CD4-positive, alpha-beta T cell (primary cell): Measurements from ENCODE around the gene PRSS50. TPM values are rescaled to one million over a fixed set of nuclear protein-coding genes. Genes with fewer than 3 reads are reported as not detected.
A peak's percentile ranks its signal among the peaks of the same experiment; 100 is the strongest.
"Not testable (repeated sequence)": the region's sequence is repeated elsewhere in the genome, so short reads cannot be mapped to it uniquely, and the experiment has no call there.

Source experiments
- ATAC-seq: fragments of 200-7000 bp; cut with Tn5 transposase; one replicate; pipeline ENCODE4 v1.10.0; 2022; ENCODE audit warnings: mild to moderate bottlenecking; ENCODE audit not compliant: poor library complexity
- CTCF ChIA-PET: fragments of 350-600 bp; sonication (Branson Sonifier 250); formaldehyde crosslinking; loops from one replicate; lab custom pipeline; 2021; ENCODE audit warnings: antibody characterized with exemption, inconsistent platforms; lab: Charles Lee
- POLR2A ChIA-PET: fragments of 350-600 bp; sonication (Branson Sonifier 250); formaldehyde crosslinking; loops from one replicate; lab custom pipeline; 2021; ENCODE audit warnings: antibody characterized with exemption, inconsistent platforms; lab: Charles Lee
- DNase-seq, 14 experiments: peaks; one replicate each; pipeline ENCODE4 v3.0.0-alpha.2; 2013 to 2020; ENCODE audit warnings: mixed read lengths in 2 of 14
- H3K27ac ChIP-seq, 2 donors: one replicate each; pipeline versions ENCODE4 v1.5.1 to v1.7.0; 2013; ENCODE audit warnings: low read length in 2 of 2, low read depth in 1 of 2, mild to moderate bottlenecking in 1 of 2
- H3K27me3 ChIP-seq, 2 experiments: 1 replicate in 1 of 2; 2 replicates in 1 of 2; pipeline versions ENCODE4 v1.6.1 to v1.7.0; 2013; ENCODE audit warnings: low read length in 2 of 2, control low read depth in 1 of 2, mild to moderate bottlenecking in 1 of 2, moderate library complexity in 1 of 2; ENCODE audit not compliant: insufficient read depth in 2 of 2, control insufficient read depth in 1 of 2
- H3K36me3 ChIP-seq: one replicate; pipeline ENCODE4 v1.6.1; 2013; ENCODE audit warnings: low read length, control low read depth; ENCODE audit not compliant: insufficient read depth
- H3K4me1 ChIP-seq: one replicate; pipeline ENCODE4 v1.6.1; 2013; ENCODE audit warnings: low read length, control low read depth; ENCODE audit not compliant: insufficient read depth
- H3K4me3 ChIP-seq: one replicate; pipeline ENCODE4 v1.5.1; 2013; ENCODE audit warnings: mild to moderate bottlenecking, low read length, moderate library complexity
- H3K9me3 ChIP-seq, 2 experiments: 1 replicate in 1 of 2; 2 replicates in 1 of 2; pipeline versions ENCODE4 v1.6.1 to v1.7.0; 2013; ENCODE audit warnings: low read length in 2 of 2, mild to moderate bottlenecking in 2 of 2, control low read depth in 1 of 2, moderate library complexity in 1 of 2; ENCODE audit not compliant: control insufficient read depth in 1 of 2, insufficient read depth in 1 of 2
- H3K27ac Mint-ChIP-seq: one replicate; pipeline ENCODE4 v1.8.0; 2020; ENCODE audit warnings: mixed read lengths
- H3K27me3 Mint-ChIP-seq: one replicate; pipeline ENCODE4 v1.8.0; 2021; ENCODE audit warnings: mixed read lengths
- H3K36me3 Mint-ChIP-seq: one replicate; pipeline ENCODE4 v1.8.0; 2021; ENCODE audit warnings: low read depth, mixed read lengths
- H3K4me1 Mint-ChIP-seq: one replicate; pipeline ENCODE4 v1.8.0; 2021; ENCODE audit warnings: low read depth, mixed read lengths
- H3K4me3 Mint-ChIP-seq: one replicate; pipeline ENCODE4 v1.8.0; 2020; ENCODE audit warnings: mild to moderate bottlenecking, mixed read lengths
- H3K9me3 Mint-ChIP-seq: one replicate; pipeline ENCODE4 v1.8.0; 2020; ENCODE audit warnings: mixed read lengths
- CTCF ChIP-seq: fragments of 200-600 bp; IDR thresholded peaks from one replicate; pipeline ENCODE4 v1.8.0; 2022; ENCODE audit warnings: antibody characterized with exemption, mild to moderate bottlenecking
- intact Hi-C, 2 experiments: fragments of 100-400 bp; cut with DNase I in 1 of 2; cut with micrococcal nuclease in 1 of 2; formaldehyde crosslinking; loops; one replicate each; pipeline versions ENCODE4 v1.15.1 to v1.9.0; 2023 to 2025; cut with DNase I, micrococcal nuclease
- total RNA-seq, 174 experiments: library from RNA in 2 of 174; stranded (reverse) in 2 of 174; gene quantifications; one replicate each; pipeline ENCODE4 v1.2.3 and lab custom pipeline; 2021 to 2026

The PRSS50 gene
- total RNA-seq, 2 experiments from 2014 or later: not detected

GRCh38 chr3:46705751-46706552, 11.7 kb downstream of the PRSS50 start:
- Histone ChIP-seq H3K27me3 (peaks cover 0 to 6% of the 10 kb centered on the region in 2 experiments), H3K9me3 (peaks cover 0 to under 1% of the 10 kb centered on the region in 2 experiments), H3K4me3 (no peak overlapping the region), H3K27ac (no peak overlapping the region), H3K4me1 (peaks cover 21% of the 10 kb centered on the region), H3K36me3 (no peaks in the 10 kb centered on the region)
- TF ChIP-seq CTCF: no peak
- Mint-ChIP-seq H3K27me3 (no peaks in the 10 kb centered on the region), H3K36me3 (peaks cover 5% of the 10 kb centered on the region), H3K27ac (no peak overlapping the region), H3K9me3 (no peaks in the 10 kb centered on the region), H3K4me1 (peaks cover 12% of the 10 kb centered on the region), H3K4me3 (no peak overlapping the region)
- ChIA-PET CTCF (interaction anchor here (0.7 kb wide), 1 partner anchor 12 kb away, joined by 3 read pairs; the partner anchor contains the start of gene PRSS50), POLR2A (no interaction called here)
- peak in 2 of 14 experiments; percentile 24 for DNase-seq
- ATAC-seq: no peak
- intact Hi-C loops: loop anchor here (1.0 to 10.0 kb wide), 7 partner anchors 189 to 1081 kb away; no protein-coding TSS in a partner anchor

- ChIA-PET POLR2A (no interaction called here), CTCF (no interaction called here)
- Mint-ChIP-seq H3K27me3 (no peaks in the 10 kb centered on the region), H3K9me3 (no peaks in the 10 kb centered on the region), H3K4me1 (peaks cover 17% of the 10 kb centered on the region), H3K36me3 (peaks cover 5% of the 10 kb centered on the region), H3K27ac (no peak overlapping the region), H3K4me3 (no peak overlapping the region)
- peaks cover 0 to 7% of the 10 kb centered on the region in 2 experiments for H3K9me3 ChIP-seq
- TF ChIP-seq CTCF: peak; percentile 99
- peak; percentile 47 to 83 (median 59) for DNase-seq
- no peak overlapping the region for H3K27ac ChIP-seq
- peaks cover 0 to 9% of the 10 kb centered on the region in 2 experiments for H3K27me3 ChIP-seq
- peaks cover 30% of the 10 kb centered on the region for H3K4me1 ChIP-seq
- intact Hi-C loops: loop anchor here (1.0 to 10.0 kb wide), 7 partner anchors 190 to 1082 kb away; no protein-coding TSS in a partner anchor
- no peaks in the 10 kb centered on the region for H3K36me3 ChIP-seq
- ATAC-seq: peak; percentile 88
- no peak overlapping the region for H3K4me3 ChIP-seq
Observed at GRCh38 chr3:46705022-46705530, 12.6 kb downstream of the PRSS50 start.

GRCh38 chr3:46704346-46704745, 13.3 kb downstream of the PRSS50 start:
- DNase-seq, H3K27ac ChIP-seq, H3K27me3 ChIP-seq, H3K4me3 Mint-ChIP-seq, H3K36me3 Mint-ChIP-seq, H3K27me3 Mint-ChIP-seq, H3K36me3 ChIP-seq, CTCF ChIA-PET, ATAC-seq, H3K9me3 ChIP-seq, POLR2A ChIA-PET, H3K27ac Mint-ChIP-seq, H3K9me3 Mint-ChIP-seq, H3K4me3 ChIP-seq: not testable (repeated sequence)
- intact Hi-C loops: loop anchor here (2.0 to 10.0 kb wide), 3 partner anchors 294 to 620 kb away; no protein-coding TSS in a partner anchor
- H3K4me1 ChIP-seq: peaks cover 37% of the 10 kb centered on the region
- peaks cover 24% of the 10 kb centered on the region for H3K4me1 Mint-ChIP-seq
